G401 (cell line): ENCODE data around the gene SLC10A7. TPM values are rescaled to one million over a fixed set of nuclear protein-coding genes. Genes with fewer than 3 reads are reported as not detected.

ENCODE experiments used
- total RNA-seq: library from RNA; depleted of rRNA; stranded (reverse); fragments of >200 nt; shearing (Covaris generic); gene quantifications from 2 replicates; pipeline ENCODE4 v1.2.3, GENCODE V29; 2014; rRNA removed

The SLC10A7 gene
- total RNA-seq, 1 experiment from 2014 or later: 10.5 TPM

Other genes starting within 250 kb of the SLC10A7 start
- gene POU4F2, start 117.0 kb upstream of the SLC10A7 start, total RNA-seq: not detected in 2 replicates